Mucosa of descending colon (tissue), 3 donors: ENCODE data around the gene OR5A1. TPM values are rescaled to one million over a fixed set of nuclear protein-coding genes. Genes with fewer than 3 reads are reported as not detected.
A peak's percentile ranks its signal among the peaks of the same experiment; 100 is the strongest.
"Not testable (repeated sequence)": the region's sequence is repeated elsewhere in the genome, so short reads cannot be mapped to it uniquely, and the experiment has no call there.

ENCODE experiments used
- ATAC-seq: fragments of 200-7000 bp; cut with Tn5 transposase; one replicate; pipeline ENCODE4 v1.9.1; 2020; ENCODE audit warnings: mild to moderate bottlenecking, moderate library complexity
- DNase-seq, 3 donors: peaks; one replicate each; pipeline ENCODE4 v3.0.0-alpha.2; 2020
- H3K36me3 ChIP-seq: fragments of 200-600 bp; one replicate; pipeline ENCODE4 v1.8.0; 2021; ENCODE audit warnings: low read depth, mild to moderate bottlenecking
- H3K4me1 ChIP-seq: fragments of 200-600 bp; one replicate; pipeline ENCODE4 v1.8.0; 2021; ENCODE audit warnings: low read depth, mild to moderate bottlenecking
- H3K4me3 ChIP-seq: fragments of 200-600 bp; one replicate; pipeline ENCODE4 v1.8.0; 2021; ENCODE audit warnings: mild to moderate bottlenecking
- H3K9me3 ChIP-seq: fragments of 200-600 bp; one replicate; pipeline ENCODE4 v1.8.0; 2021; ENCODE audit warnings: mild to moderate bottlenecking
- CTCF ChIP-seq: fragments of 200-600 bp; IDR thresholded peaks from one replicate; pipeline ENCODE4 v1.8.0; 2022; ENCODE audit warnings: antibody characterized with exemption, mild to moderate bottlenecking
- intact Hi-C, 2 donors: fragments of 100-400 bp; cut with DNase I in 1 of 2; cut with micrococcal nuclease in 1 of 2; formaldehyde crosslinking; loops; one replicate each; pipeline versions ENCODE4 v1.11.0 to v1.11.1; 2022; cut with DNase I, micrococcal nuclease
- total RNA-seq, 3 donors: library from RNA; stranded (reverse); fragmentation: NEBNext Ultra II Directional in 2 of 3; extraction: Animal tissue kit (Norgen Biotek cat#: 25700) in 2 of 3; gene quantifications; one replicate each; pipeline versions ENCODE4 v1.2.1 to v1.2.4, GENCODE V29; 2021 to 2023
- donor health status: DM: no; HTN: no; CAD: no; lungs with moderate emphysema.
- donor health status: DM: no; HTN: no; CAD: no.
- donor health status: DM: no; HTN: yes; CAD: no.

The OR5A1 gene
- total RNA-seq, 3 donors from 2014 or later = not detected

GRCh38 chr11:59425131-59425530 is 11.1 kb upstream of the OR5A1 start:
- Histone ChIP-seq H3K4me1 (no peaks in the 10 kb centered on the region), H3K4me3 (no peak overlapping the region), H3K9me3 (no peaks in the 10 kb centered on the region), H3K36me3 (no peaks in the 10 kb centered on the region)
- no peak for DNase-seq
- no peak for ATAC-seq
- TF ChIP-seq CTCF = no peak
- intact Hi-C loops = no loop called here

- ATAC-seq = no peak
Measured at GRCh38 chr11:59426361-59427067, 9.8 kb upstream of the OR5A1 start, which contains the start of gene OR5A2. TSS of gene OR5A2 (minus strand) at chr11:59426413. CDS start at chr11:59422953, 3,460 bp downstream.

GRCh38 chr11:59427068-59427382 is 9.2 kb upstream of the OR5A1 start:
- Histone ChIP-seq H3K4me3 (no peak overlapping the region), H3K4me1 (no peaks in the 10 kb centered on the region), H3K9me3 (no peaks in the 10 kb centered on the region), H3K36me3 (no peaks in the 10 kb centered on the region)
- no peak for TF ChIP-seq CTCF
- DNase-seq (no peak), ATAC-seq (no peak)
- intact Hi-C loops = no loop called here

More at GRCh38 chr11:59426361-59427067, 9.8 kb upstream of the OR5A1 start, which contains the start of gene OR5A2:
- intact Hi-C loops = no loop called here
- Histone ChIP-seq H3K4me3 (no peak within 1 kb of the TSS), H3K36me3 (no peaks in the 10 kb centered on the region), H3K4me1 (no peaks in the 10 kb centered on the region), H3K9me3 (no peaks in the 10 kb centered on the region)
- DNase-seq = no peak
- TF ChIP-seq CTCF = no peak

GRCh38 chr11:59429924-59430516 is 6.2 kb upstream of the OR5A1 start:
- Histone ChIP-seq H3K4me3 (no peak overlapping the region), H3K4me1 (no peaks in the 10 kb centered on the region), H3K9me3 (no peaks in the 10 kb centered on the region), H3K36me3 (no peaks in the 10 kb centered on the region)
- DNase-seq (peak in 1 of 3 donors; percentile 73), ATAC-seq (peak; percentile 49)
- intact Hi-C loops = no loop called here
- peak; percentile 47 for TF ChIP-seq CTCF

- no peak for ATAC-seq
- TF ChIP-seq CTCF = no peak
- DNase-seq = no peak
- intact Hi-C loops = no loop called here
- Histone ChIP-seq H3K9me3 (no peaks in the 10 kb centered on the region), H3K4me1 (no peaks in the 10 kb centered on the region), H3K36me3 (no peaks in the 10 kb centered on the region), H3K4me3 (no peak overlapping the region)
Measured at GRCh38 chr11:59437770-59438169, 1.5 kb downstream of the OR5A1 start.

- H3K4me3 ChIP-seq, DNase-seq, H3K9me3 ChIP-seq, H3K36me3 ChIP-seq, H3K4me1 ChIP-seq, ATAC-seq, intact Hi-C loops: not testable (repeated sequence)
Measured at GRCh38 chr11:59445624-59446023, 9.4 kb downstream of the OR5A1 start.
